Endothelial cell of umbilical vein (primary cell): Measurements from ENCODE around the gene ANO7.

Experiments
- CTCF ChIP-seq, 2 donors: IDR thresholded peaks; 1 replicate in 1 of 2; 2 replicates in 1 of 2; pipeline ENCODE4 v1.5.1; 2011; ENCODE audit warnings: low read length in 2 of 2, mild to moderate bottlenecking in 2 of 2, moderate library complexity in 2 of 2, control low read depth in 1 of 2, inconsistent platforms in 1 of 2, low read depth in 1 of 2; ENCODE audit not compliant: insufficient read depth in 1 of 2; ENCODE audit errors: extremely low read depth in 1 of 2
- EZH2 ChIP-seq: IDR thresholded peaks from 2 replicates; pipeline ENCODE4 v1.6.1; 2012; ENCODE audit warnings: borderline replicate concordance, low read depth, mild to moderate bottlenecking, moderate library complexity, low read length, inconsistent platforms; ENCODE audit not compliant: severe bottlenecking
- MAX ChIP-seq: IDR thresholded peaks from 2 replicates; pipeline ENCODE4 v1.6.1; 2011; ENCODE audit not compliant: insufficient read depth, insufficient read length
- POLR2A ChIP-seq: IDR thresholded peaks from 2 replicates; pipeline ENCODE4 v1.6.1; 2012; ENCODE audit warnings: low read depth, mild to moderate bottlenecking, control low read depth, low read length
- POLR2AphosphoS5 ChIP-seq: IDR thresholded peaks from 2 replicates; pipeline ENCODE4 v1.6.1; 2012; ENCODE audit warnings: low read depth, mild to moderate bottlenecking, control low read depth, low read length, moderate library complexity; ENCODE audit not compliant: insufficient read depth

DNA sequence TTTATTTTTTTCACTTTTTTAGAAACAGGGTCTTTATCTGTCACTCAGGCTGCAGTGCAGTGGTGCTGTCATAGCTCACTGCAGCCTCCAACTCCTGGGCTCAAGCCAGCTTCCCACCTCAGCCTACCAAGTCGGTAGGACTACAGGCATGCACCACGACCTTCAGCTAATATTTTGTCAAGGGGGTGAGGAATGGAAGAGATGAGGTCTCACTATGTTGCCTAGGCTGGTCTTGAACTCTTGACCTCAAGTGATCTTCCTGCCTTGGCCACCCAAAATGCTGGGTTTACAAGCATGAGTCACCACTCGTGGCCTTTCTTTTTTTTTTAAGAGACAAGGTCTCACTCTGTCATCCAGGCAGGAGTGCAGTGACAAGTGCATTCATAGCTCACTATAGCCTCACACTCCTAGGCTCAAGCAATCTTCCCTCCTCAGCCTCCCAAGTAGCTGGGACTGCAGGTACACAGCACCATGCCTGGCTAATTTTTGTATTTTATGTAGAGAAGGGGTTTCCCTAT lies 24.8 kb upstream of the ANO7 start:
- TF ChIP-seq EZH2 (no peak), CTCF (IDR thresholded peaks at IDR 0.05; ENCODE audit: extremely low read depth in 1 of 2, insufficient read depth in 1 of 2, low read depth in 1 of 2, low read length in 2 of 2) (no peak), POLR2AphosphoS5 (no peak), POLR2A (no peak), MAX (no peak)
